ENCODE measurements around the gene ALDH1L2. TPM values are rescaled to one million over a fixed set of nuclear protein-coding genes. Genes with fewer than 3 reads are reported as not detected.

Gene ALDH1L2
- total RNA-seq, 1 experiment from 2014 or later: 1.9 TPM

DNA sequence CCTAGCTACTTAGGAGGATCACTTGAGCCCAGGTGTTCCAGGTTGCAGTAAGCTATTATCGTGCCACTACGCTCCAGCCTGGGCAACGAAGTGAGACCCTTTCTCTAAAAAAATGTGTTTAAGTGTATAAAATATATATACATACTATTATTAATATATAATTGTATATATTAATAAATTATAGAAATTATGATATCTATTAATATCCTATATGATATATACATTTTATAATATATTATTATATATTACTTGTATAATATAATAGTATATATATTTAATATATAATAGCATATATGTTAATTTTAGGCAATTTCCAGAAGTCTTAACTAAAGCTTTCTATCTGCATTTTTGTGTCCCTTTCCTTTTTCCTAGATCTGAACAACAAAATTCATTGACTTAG, 12.3 kb downstream of the ALDH1L2 start:
- Histone ChIP-seq H2BK12ac (ENCODE audit: insufficient read length, low read depth, low read length) (no peak overlapping the region), H2BK5ac (ENCODE audit: insufficient read length, low read length) (no peak overlapping the region), H3K79me1 (ENCODE audit: insufficient read depth, low read depth, low read length, poor library complexity, severe bottlenecking) (no peaks in the 10 kb centered on the region), H3K23ac (ENCODE audit: insufficient read length, low read depth, low read length) (no peak overlapping the region), H3K27ac (ENCODE audit: insufficient read length, low read depth, low read length) (no peak overlapping the region), H3K9ac (ENCODE audit: extremely low read depth, insufficient read length, low read length) (no peak overlapping the region), H3K4me1 (ENCODE audit: insufficient read depth, low read length) (no peaks in the 10 kb centered on the region), H3K23me2 (ENCODE audit: insufficient read length, low read depth, low read length, poor library complexity, severe bottlenecking) (no peaks in the 10 kb centered on the region), H2BK20ac (ENCODE audit: low read depth, low read length, poor library complexity, severe bottlenecking) (no peak overlapping the region), H2BK15ac (ENCODE audit: low read depth, low read length) (no peak overlapping the region), H2AK5ac (ENCODE audit: insufficient read length, low read length) (no peak overlapping the region), H3T11ph (ENCODE audit: low read length) (no peak overlapping the region), H4K91ac (ENCODE audit: insufficient read length, low read depth, low read length) (no peak overlapping the region), H3K14ac (ENCODE audit: insufficient read depth, low read length) (no peak overlapping the region), H2BK120ac (ENCODE audit: low read depth, low read length, poor library complexity, severe bottlenecking) (no peak overlapping the region), H4K8ac (replicated peaks; ENCODE audit: insufficient read length, low read depth, low read length) (no peak overlapping the region), H4K20me1 (ENCODE audit: control insufficient read depth, insufficient read depth, insufficient read length) (no peaks in the 10 kb centered on the region), H3K56ac (ENCODE audit: insufficient read length, low read depth, low read length) (no peak overlapping the region), H3K79me2 (ENCODE audit: insufficient read depth, low read length) (no peaks in the 10 kb centered on the region), H4K5ac (ENCODE audit: insufficient read length, low read depth, low read length) (no peak overlapping the region), H2AFZ (ENCODE audit: low read length) (no peak overlapping the region), H3K18ac (ENCODE audit: insufficient read length, low read depth, low read length) (no peak overlapping the region), H3K27me3 (ENCODE audit: insufficient read depth, low read length) (no peaks in the 10 kb centered on the region), H3K4me2 (ENCODE audit: insufficient read depth, insufficient read length, low read length) (no peak overlapping the region), H3K9me3 (ENCODE audit: control insufficient read depth, low read depth, low read length) (no peaks in the 10 kb centered on the region), H3K4ac (ENCODE audit: low read depth, low read length) (no peak overlapping the region)
- H3K4me3 Mint-ChIP-seq: no peak overlapping the region
- H3K4me1 Mint-ChIP-seq: no peaks in the 10 kb centered on the region
- TF ChIP-seq, protein P1, sequence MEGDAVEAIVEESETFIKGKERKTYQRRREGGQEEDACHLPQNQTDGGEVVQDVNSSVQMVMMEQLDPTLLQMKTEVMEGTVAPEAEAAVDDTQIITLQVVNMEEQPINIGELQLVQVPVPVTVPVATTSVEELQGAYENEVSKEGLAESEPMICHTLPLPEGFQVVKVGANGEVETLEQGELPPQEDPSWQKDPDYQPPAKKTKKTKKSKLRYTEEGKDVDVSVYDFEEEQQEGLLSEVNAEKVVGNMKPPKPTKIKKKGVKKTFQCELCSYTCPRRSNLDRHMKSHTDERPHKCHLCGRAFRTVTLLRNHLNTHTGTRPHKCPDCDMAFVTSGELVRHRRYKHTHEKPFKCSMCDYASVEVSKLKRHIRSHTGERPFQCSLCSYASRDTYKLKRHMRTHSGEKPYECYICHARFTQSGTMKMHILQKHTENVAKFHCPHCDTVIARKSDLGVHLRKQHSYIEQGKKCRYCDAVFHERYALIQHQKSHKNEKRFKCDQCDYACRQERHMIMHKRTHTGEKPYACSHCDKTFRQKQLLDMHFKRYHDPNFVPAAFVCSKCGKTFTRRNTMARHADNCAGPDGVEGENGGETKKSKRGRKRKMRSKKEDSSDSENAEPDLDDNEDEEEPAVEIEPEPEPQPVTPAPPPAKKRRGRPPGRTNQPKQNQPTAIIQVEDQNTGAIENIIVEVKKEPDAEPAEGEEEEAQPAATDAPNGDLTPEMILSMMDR (conservative IDR thresholded peaks at IDR 0.05): no peak
- WGBS (ENCODE audit: extremely low coverage, insufficient read length, low lambda C conversion rate): no CpG with 5 or more reads among the region's 3 CpGs
- H3K36me3 Mint-ChIP-seq (ENCODE audit: insufficient read depth in 1 of 3, low read depth in 3 of 3): no peaks in the 10 kb centered on the region
- no peaks in the 10 kb centered on the region for H3K9me3 Mint-ChIP-seq
- no peak overlapping the region for H3K27ac Mint-ChIP-seq
- no peak for DNase-seq
- H3K27me3 Mint-ChIP-seq (ENCODE audit: low read depth): no peaks in the 10 kb centered on the region

All from H9 (cell line).